AG10803 (cell line): ENCODE measurements around the gene BAIAP2L1.

ENCODE experiments used
- DNase-seq: peaks from one replicate; pipeline ENCODE4 v3.0.0; 2010; ENCODE audit warnings: low read depth
- H3K4me3 ChIP-seq: 2 replicates; pipeline ENCODE4 v1.5.1; 2011; ENCODE audit warnings: mild to moderate bottlenecking, low read length, control low read depth
- TF ChIP-seq, protein P1 (sequence below): conservative IDR thresholded peaks from 2 replicates; pipeline ENCODE4 v1.5.1; 2011; ENCODE audit warnings: mild to moderate bottlenecking, low read length, control low read depth, inconsistent platforms

The BAIAP2L1 gene

DNA sequence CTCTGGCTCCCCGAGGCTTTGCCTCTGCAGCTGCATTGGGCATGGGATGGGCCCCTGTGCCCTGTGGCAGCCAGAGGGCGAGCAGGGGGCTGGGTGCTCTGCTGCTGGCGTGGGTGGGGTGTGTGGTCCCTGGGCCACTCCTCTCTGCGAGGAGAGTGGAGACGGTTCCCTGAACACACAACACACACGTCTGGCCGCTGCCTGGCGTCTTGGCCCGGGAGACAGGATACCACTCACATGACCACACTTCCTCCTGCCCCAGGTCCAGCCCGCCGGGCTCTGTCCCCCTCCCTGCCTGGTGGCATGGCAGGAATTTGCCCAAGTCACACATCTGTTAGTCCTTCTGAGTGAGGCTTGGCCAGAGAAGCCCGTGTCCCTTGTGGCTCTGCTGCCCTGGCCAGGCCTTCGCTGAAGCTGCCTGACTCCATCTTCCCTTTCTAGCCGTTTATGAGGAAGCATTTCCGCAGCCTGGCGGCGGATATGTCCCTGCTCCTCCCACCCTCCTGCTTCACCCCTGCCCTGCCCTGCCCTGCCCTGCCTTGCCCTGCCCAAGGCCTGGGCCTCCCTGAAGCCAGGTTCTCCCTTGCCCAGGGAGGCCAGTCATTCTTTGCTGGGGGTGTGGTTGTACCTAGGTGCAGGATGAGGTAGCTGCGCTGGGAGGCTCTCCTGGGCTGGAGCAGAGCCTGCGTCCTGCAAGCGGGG lies 116.4 kb downstream of the BAIAP2L1 start:
- TF ChIP-seq, protein P1, sequence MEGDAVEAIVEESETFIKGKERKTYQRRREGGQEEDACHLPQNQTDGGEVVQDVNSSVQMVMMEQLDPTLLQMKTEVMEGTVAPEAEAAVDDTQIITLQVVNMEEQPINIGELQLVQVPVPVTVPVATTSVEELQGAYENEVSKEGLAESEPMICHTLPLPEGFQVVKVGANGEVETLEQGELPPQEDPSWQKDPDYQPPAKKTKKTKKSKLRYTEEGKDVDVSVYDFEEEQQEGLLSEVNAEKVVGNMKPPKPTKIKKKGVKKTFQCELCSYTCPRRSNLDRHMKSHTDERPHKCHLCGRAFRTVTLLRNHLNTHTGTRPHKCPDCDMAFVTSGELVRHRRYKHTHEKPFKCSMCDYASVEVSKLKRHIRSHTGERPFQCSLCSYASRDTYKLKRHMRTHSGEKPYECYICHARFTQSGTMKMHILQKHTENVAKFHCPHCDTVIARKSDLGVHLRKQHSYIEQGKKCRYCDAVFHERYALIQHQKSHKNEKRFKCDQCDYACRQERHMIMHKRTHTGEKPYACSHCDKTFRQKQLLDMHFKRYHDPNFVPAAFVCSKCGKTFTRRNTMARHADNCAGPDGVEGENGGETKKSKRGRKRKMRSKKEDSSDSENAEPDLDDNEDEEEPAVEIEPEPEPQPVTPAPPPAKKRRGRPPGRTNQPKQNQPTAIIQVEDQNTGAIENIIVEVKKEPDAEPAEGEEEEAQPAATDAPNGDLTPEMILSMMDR = no peak; the same call in 1 of the 2 replicates
- peak; percentile 97 for DNase-seq
- H3K4me3 ChIP-seq = peak overlapping the region; percentile 93

DNA sequence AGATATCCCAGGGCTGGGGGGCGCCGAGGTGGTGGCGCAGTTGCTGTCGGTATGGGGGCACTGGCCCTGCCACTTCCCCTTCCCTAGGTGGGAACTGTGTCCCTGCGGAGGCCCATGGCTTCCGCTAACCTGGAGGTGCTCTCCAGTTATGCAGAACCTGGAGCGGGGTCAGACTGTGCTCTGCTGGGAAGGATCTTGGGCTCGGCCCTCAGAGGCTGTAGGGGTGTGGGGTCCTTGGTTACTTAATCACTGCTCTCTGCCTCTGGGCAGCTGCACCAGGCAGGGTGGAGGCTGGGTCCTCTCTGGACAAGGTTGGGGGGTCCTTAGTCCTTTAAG lies 117.0 kb downstream of the BAIAP2L1 start:
- peak overlapping the region; percentile 93 for H3K4me3 ChIP-seq
- TF ChIP-seq, protein P1 = no peak
- no peak for DNase-seq

DNA sequence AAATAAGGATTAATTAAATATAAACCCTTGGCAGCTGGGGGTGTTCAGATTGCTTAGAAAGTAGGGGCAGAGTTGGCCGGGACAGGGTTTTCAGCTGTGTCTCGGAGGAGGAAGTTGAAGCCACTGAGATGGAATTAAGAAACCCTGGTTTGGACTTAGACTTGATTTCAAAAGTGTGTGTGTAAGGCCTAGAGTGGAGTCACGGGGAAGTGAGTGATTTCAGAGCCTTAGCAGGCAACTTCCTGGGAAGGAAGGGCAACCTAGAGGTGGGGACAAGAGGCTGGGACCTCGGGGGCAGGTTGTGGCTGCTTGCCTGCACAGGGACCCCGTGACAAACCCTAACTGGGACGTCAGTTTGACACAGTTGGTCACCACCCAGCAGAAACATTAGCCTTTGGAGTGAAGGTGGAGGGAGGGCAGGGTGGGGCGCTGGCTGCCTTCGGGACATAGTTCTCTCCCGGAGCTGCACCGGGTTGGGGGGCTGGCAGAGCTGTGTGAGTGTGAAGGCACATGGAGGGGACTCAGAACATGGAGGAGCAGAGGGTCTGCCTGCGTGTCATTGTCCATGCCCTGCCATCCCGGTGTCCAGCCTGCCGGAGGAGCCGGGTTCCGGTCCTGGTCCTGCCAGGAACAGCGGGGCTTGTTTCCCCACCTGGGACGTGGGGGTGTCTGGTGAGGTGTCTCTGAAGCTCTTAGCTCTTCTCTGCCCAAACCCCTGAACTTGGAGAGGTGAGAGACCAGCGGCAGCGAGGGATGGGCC lies 117.6 kb downstream of the BAIAP2L1 start:
- peak; percentile 82 for DNase-seq
- TF ChIP-seq, protein P1 = no peak
- H3K4me3 ChIP-seq = peak overlapping the region; percentile 93

DNA sequence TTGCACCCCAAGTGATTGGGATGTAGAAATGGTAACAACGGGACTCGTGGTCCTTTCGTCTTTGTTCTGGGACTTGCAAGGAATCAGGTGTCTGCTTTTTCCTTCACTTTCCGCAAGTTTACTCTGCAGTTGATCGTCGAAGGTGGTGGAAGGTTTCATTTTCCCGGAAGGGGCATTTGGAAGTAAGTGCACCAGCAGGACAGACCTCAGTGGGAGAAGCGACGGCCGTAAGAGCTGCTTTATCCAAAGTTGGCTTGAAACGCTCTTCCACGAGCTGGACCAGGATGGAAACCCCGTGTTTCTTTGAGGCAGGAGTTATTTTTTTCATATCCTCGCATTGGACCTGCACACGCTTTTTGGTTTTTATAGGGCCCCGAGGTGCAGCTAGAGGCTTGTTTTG lies 118.2 kb downstream of the BAIAP2L1 start:
- peak overlapping the region; percentile 93 for H3K4me3 ChIP-seq
- DNase-seq = no peak
- TF ChIP-seq, protein P1 = no peak

DNA sequence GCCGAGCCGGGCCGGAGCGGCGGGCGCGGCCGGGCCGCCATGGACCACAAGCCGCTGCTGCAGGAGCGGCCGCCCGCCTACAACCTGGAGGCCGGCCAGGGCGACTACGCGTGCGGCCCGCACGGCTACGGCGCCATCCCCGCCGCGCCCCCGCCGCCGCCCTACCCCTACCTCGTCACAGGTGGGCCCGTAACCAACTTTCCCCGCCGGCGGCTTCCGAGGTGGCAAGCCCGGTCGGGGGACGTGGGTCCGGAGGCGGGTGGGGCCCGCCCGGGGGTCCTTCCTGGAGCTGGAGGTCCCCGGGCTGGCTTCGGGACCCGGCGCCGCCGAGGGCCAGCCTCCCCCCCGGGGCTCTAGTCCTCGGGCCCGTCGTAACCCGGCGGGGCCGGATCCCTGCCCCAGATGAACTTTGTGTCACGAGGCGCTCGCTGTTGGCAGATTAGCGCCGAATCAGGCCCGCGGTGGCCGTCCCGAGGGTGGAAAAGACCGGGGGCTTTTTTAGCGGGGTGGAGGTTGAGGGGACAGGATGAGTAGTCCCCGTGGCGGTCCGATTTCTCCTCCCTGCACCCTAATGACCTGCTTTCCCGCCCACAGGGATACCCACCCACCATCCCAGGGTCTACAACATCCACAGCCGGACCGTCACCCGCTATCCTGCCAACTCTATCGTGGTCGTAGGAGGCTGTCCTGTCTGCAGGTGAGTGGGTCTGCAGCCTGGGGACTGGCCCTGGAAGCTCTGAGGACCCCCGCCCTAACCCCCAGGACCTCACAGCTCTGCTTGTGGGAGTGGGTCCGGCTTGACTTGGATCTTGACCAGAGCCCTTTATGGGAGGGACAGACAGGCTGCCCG lies 118.9 kb downstream of the BAIAP2L1 start:
- DNase-seq = no peak
- TF ChIP-seq, protein P1 = no peak
- H3K4me3 ChIP-seq = peak overlapping the region; percentile 93

DNA sequence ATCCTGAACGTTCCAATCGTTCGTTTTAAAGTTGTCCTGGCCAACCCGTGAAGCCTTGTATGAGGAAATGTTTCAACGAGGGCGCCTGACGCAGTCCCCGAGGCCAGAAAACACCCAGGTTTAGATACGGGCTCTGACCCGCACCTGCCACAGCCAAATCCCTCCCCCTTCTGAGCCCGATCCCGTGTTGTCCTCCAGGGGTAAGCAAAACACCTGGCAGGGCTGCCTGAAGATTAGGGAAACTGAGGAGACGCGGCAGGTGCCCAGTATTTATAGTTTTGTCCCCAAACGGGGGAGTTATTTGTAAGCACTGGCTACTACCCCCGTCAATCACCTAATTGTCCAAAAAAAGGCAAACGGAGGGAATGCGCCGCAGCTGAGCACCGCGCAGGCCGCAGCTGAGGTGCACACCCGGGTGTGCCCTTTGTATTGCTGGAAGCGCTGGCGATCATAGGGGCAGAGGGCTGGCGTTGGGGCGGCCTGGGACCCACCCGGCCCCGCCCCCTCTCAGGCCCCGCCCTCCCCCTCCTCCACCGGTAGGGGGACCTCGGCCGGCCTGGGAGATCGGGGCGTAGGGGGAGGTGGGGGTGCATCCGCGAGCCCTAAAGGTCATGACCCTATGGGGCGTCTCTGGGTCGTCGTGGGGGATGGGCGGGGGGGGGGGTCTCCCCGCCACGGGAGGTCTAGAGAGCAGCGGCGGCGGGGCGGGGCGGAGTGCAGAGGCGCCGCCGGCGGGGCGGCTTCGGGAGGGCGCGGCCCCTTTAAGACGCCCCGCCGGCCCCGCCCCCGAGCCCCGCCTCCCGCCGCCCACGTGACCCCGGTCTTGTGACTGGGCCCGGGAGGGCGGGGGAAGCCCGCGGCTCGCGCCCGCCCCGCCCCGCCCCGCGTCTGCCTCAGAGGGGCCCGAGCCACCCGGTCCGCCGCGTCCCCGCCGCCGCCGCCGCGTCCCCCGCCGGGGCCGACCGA lies 119.8 kb downstream of the BAIAP2L1 start, which contains the start of gene BRI3:
Gene BRI3 (plus strand): TSS at position 896 of the 966 bp plus-strand sequence. CDS start 110 bp downstream, outside the sequence.
- H3K4me3 ChIP-seq = peak within 1 kb of the TSS; percentile 93
- DNase-seq = peak; percentile 89
- TF ChIP-seq, protein P1 = no peak
